ENCODE measurements around the gene FRS2. TPM values are rescaled to one million over a fixed set of nuclear protein-coding genes. Genes with fewer than 3 reads are reported as not detected.
A peak's percentile ranks its signal among the peaks of the same experiment; 100 is the strongest.

FRS2 gene
- polyA plus RNA-seq, 1 experiment, result 16.6 TPM

- POLR2A ChIA-PET, result no interaction called here
- Histone ChIP-seq H3K36me3 (ENCODE audit: control insufficient read depth, insufficient read depth, low read length) (no peaks in the 10 kb centered on the region), H3K27me3 (ENCODE audit: control insufficient read depth, insufficient read depth, low read length) (no peaks in the 10 kb centered on the region), H3K4me3 (ENCODE audit: low read depth, low read length) (no peak overlapping the region)
- CTCF ChIA-PET, result interaction anchor here (1.1 to 1.5 kb wide), 3 partner anchors 13 to 142 kb away, joined by 3 to 6 read pairs (median 3); no protein-coding TSS in a partner anchor
- no peak for DNase-seq (ENCODE audit: low read depth)
- TF ChIP-seq CTCF (IDR thresholded peaks at IDR 0.05; ENCODE audit: insufficient read depth, low read depth, low read length), result no peak
These were observed 41.7 kb upstream of the FRS2 start for GRCh38 chr12:69428351-69429073.

- CTCF ChIA-PET, result no interaction called here
- Histone ChIP-seq H3K4me3 (ENCODE audit: low read depth, low read length) (no peak overlapping the region), H3K27me3 (ENCODE audit: control insufficient read depth, insufficient read depth, low read length) (peaks cover 2% of the 10 kb centered on the region; the same call in 1 of the 2 replicates), H3K36me3 (ENCODE audit: control insufficient read depth, insufficient read depth, low read length) (no peaks in the 10 kb centered on the region)
- no peak for TF ChIP-seq CTCF (IDR thresholded peaks at IDR 0.05; ENCODE audit: insufficient read depth, low read depth, low read length)
- DNase-seq (ENCODE audit: low read depth), result no peak
- POLR2A ChIA-PET, result no interaction called here
These were observed 39.1 kb upstream of the FRS2 start for GRCh38 chr12:69430942-69431590.

GRCh38 chr12:69431591-69432222, 38.5 kb upstream of the FRS2 start:
- ChIA-PET CTCF (no interaction called here), POLR2A (no interaction called here)
- no peak for TF ChIP-seq CTCF (IDR thresholded peaks at IDR 0.05; ENCODE audit: insufficient read depth, low read depth, low read length)
- peaks cover 2% of the 10 kb centered on the region; the same call in 1 of the 2 replicates for H3K27me3 ChIP-seq (ENCODE audit: control insufficient read depth, insufficient read depth, low read length)
- no peak overlapping the region for H3K4me3 ChIP-seq (ENCODE audit: low read depth, low read length)
- no peak for DNase-seq (ENCODE audit: low read depth)
- no peaks in the 10 kb centered on the region for H3K36me3 ChIP-seq (ENCODE audit: control insufficient read depth, insufficient read depth, low read length)

GRCh38 chr12:69433653-69434052, 36.5 kb upstream of the FRS2 start:
- ChIA-PET POLR2A (no interaction called here), CTCF (no interaction called here)
- H3K4me3 ChIP-seq (ENCODE audit: low read depth, low read length), result no peak overlapping the region
- H3K27me3 ChIP-seq (ENCODE audit: control insufficient read depth, insufficient read depth, low read length), result peaks cover 2% of the 10 kb centered on the region; the same call in 1 of the 2 replicates
- no peaks in the 10 kb centered on the region for H3K36me3 ChIP-seq (ENCODE audit: control insufficient read depth, insufficient read depth, low read length)
- no peak for DNase-seq (ENCODE audit: low read depth)
- TF ChIP-seq CTCF (IDR thresholded peaks at IDR 0.05; ENCODE audit: insufficient read depth, low read depth, low read length), result no peak

GRCh38 chr12:69435644-69436043, 34.5 kb upstream of the FRS2 start:
- peak; percentile 1 for DNase-seq (ENCODE audit: low read depth)
- TF ChIP-seq CTCF (IDR thresholded peaks at IDR 0.05; ENCODE audit: insufficient read depth, low read depth, low read length), result no peak
- POLR2A ChIA-PET, result no interaction called here
- CTCF ChIA-PET, result interaction anchor here (1.0 kb wide), 1 partner anchor 47 kb away, joined by 3 read pairs; no protein-coding TSS in a partner anchor
- Histone ChIP-seq H3K4me3 (ENCODE audit: low read depth, low read length) (no peak overlapping the region), H3K36me3 (ENCODE audit: control insufficient read depth, insufficient read depth, low read length) (no peaks in the 10 kb centered on the region), H3K27me3 (ENCODE audit: control insufficient read depth, insufficient read depth, low read length) (peaks cover 2% of the 10 kb centered on the region; the same call in 1 of the 2 replicates)
